GM12878 (cell line): Measurements from ENCODE around the gene PPP2R5C. TPM values are rescaled to one million over a fixed set of nuclear protein-coding genes. Genes with fewer than 3 reads are reported as not detected.
A peak's percentile ranks its signal among the peaks of the same experiment; 100 is the strongest.

Experiments
- ATF7 ChIP-seq: fragments of 450-650 bp; IDR thresholded peaks from 2 replicates; pipeline ENCODE4 v1.6.1; 2016; ENCODE audit warnings: low read depth, mild to moderate bottlenecking
- CEBPB ChIP-seq, 2 experiments: fragments of 150-350 bp in 1 of 2; IDR thresholded peaks; 2 replicates each; pipeline ENCODE4 v1.6.1; 2012 to 2014; ENCODE audit warnings: low read depth in 2 of 2, low read length in 2 of 2, borderline replicate concordance in 1 of 2, inconsistent platforms in 1 of 2
- CREM ChIP-seq: IDR thresholded peaks from 2 replicates; pipeline ENCODE4 v1.6.1; 2014; ENCODE audit warnings: antibody characterized with exemption, low read depth
- EP300 ChIP-seq, 2 experiments: fragments of 150-350 bp in 1 of 2; IDR thresholded peaks; 2 replicates each; pipeline ENCODE4 v1.6.1; 2011 to 2012; ENCODE audit warnings: low read depth in 2 of 2, low read length in 2 of 2, borderline replicate concordance in 1 of 2, improper control_type of control experiment in 1 of 2, inconsistent platforms in 1 of 2; ENCODE audit not compliant: control insufficient read depth in 1 of 2
- HCFC1 ChIP-seq: fragments of 150-350 bp; IDR thresholded peaks from 2 replicates; pipeline ENCODE4 v1.6.1; 2014; ENCODE audit warnings: low read length
- PAX5 ChIP-seq: IDR thresholded peaks from 2 replicates; pipeline ENCODE4 v1.6.1; 2011; ENCODE audit warnings: low read depth, low read length, borderline replicate concordance
- POLR2A ChIP-seq: IDR thresholded peaks from 2 replicates; pipeline ENCODE4 v1.6.1; 2011; ENCODE audit warnings: low read depth, mild to moderate bottlenecking, low read length
- POU2F2 ChIP-seq: IDR thresholded peaks from 3 replicates; pipeline ENCODE4 v1.6.1; 2011; ENCODE audit warnings: low read depth, mild to moderate bottlenecking, low read length, borderline replicate concordance
- RCOR1 ChIP-seq: conservative IDR thresholded peaks from 2 replicates; pipeline ENCODE4 v1.6.1; 2012; ENCODE audit warnings: low read depth, low read length, improper control_type of control experiment
- SMC3 ChIP-seq: IDR thresholded peaks from 2 replicates; pipeline ENCODE4 v1.6.1; 2011; ENCODE audit warnings: low read length, improper control_type of control experiment, borderline replicate concordance
- SP1 ChIP-seq: IDR thresholded peaks from one replicate; pipeline ENCODE4 v1.6.1; 2011; ENCODE audit warnings: low read depth, low read length
- SREBF2 ChIP-seq: IDR thresholded peaks from 2 replicates; pipeline ENCODE4 v1.6.1; 2012; ENCODE audit warnings: mild to moderate bottlenecking, low read length
- YY1 ChIP-seq: IDR thresholded peaks from 2 replicates; pipeline ENCODE4 v1.6.1; 2011; ENCODE audit warnings: low read depth, mild to moderate bottlenecking, low read length
- ZNF384 ChIP-seq: IDR thresholded peaks from 2 replicates; pipeline ENCODE4 v1.6.1; 2012; ENCODE audit warnings: low read depth, mild to moderate bottlenecking, low read length, improper control_type of control experiment, borderline replicate concordance
- polyA plus RNA-seq, 11 experiments: library from polyadenylated mRNA; depleted of rRNA in 4 of 11; unstranded in 6 of 11; stranded (reverse) in 5 of 11; fragments of >200 nt; fragmentation: Nextera tagmentation in 4 of 11; fragmentation: Illumina TruSeq in 1 of 11; extraction: Ambion mirVana in 4 of 11; extraction: Trizol in 1 of 11; gene quantifications; 1 replicate in 1 of 11; 2 replicates in 10 of 11; pipeline versions ENCODE4 v1.2.1 to v1.2.3, GENCODE V29; 2011 to 2016; ENCODE audit warnings: inconsistent platforms in 2 of 11, missing spikeins in 2 of 11, low read depth in 1 of 11
- total RNA-seq, 4 experiments: library from RNA; depleted of rRNA in 3 of 4; stranded (reverse); fragments of >200 nt in 3 of 4; fragmentation: Illumina TruSeq in 1 of 4; extraction: Trizol in 1 of 4; gene quantifications; 2 replicates each; pipeline versions ENCODE4 v1.2.1 to v1.2.3, GENCODE V29; 2013 to 2021
- TF ChIP-seq, protein P1 (sequence below): IDR thresholded peaks from 2 replicates; pipeline ENCODE4 v1.6.1; 2011; ENCODE audit warnings: low read depth, low read length, improper control_type of control experiment, borderline replicate concordance
- TF ChIP-seq, protein P2 (sequence below): fragments of 450-650 bp; IDR thresholded peaks from 2 replicates; pipeline ENCODE4 v1.6.1; 2017; ENCODE audit warnings: mild to moderate bottlenecking
- TF ChIP-seq, protein P3 (sequence below): IDR thresholded peaks from 2 replicates; pipeline ENCODE4 v1.6.1; 2011; ENCODE audit warnings: borderline replicate concordance, low read depth, mild to moderate bottlenecking, moderate library complexity, mixed read lengths, low read length; ENCODE audit not compliant: insufficient read depth; ENCODE audit errors: extremely low read length
- TF ChIP-seq, protein P4 (sequence below): fragments of 450-650 bp; IDR thresholded peaks from 2 replicates; pipeline ENCODE4 v1.6.1; 2018; ENCODE audit warnings: borderline replicate concordance, mild to moderate bottlenecking; ENCODE audit not compliant: partially characterized antibody
- TF ChIP-seq, protein P5 (sequence below): IDR thresholded peaks from 2 replicates; pipeline ENCODE4 v1.6.1; 2011; ENCODE audit warnings: low read depth, mild to moderate bottlenecking, low read length, moderate library complexity, borderline replicate concordance; ENCODE audit errors: extremely low read depth

PPP2R5C gene
- total and polyA plus RNA-seq, 10 of the 15 experiments (the other 5 are each of a cell fraction or from before 2014, with no cell fraction given), result 106 to 199 (median 144) TPM

DNA sequence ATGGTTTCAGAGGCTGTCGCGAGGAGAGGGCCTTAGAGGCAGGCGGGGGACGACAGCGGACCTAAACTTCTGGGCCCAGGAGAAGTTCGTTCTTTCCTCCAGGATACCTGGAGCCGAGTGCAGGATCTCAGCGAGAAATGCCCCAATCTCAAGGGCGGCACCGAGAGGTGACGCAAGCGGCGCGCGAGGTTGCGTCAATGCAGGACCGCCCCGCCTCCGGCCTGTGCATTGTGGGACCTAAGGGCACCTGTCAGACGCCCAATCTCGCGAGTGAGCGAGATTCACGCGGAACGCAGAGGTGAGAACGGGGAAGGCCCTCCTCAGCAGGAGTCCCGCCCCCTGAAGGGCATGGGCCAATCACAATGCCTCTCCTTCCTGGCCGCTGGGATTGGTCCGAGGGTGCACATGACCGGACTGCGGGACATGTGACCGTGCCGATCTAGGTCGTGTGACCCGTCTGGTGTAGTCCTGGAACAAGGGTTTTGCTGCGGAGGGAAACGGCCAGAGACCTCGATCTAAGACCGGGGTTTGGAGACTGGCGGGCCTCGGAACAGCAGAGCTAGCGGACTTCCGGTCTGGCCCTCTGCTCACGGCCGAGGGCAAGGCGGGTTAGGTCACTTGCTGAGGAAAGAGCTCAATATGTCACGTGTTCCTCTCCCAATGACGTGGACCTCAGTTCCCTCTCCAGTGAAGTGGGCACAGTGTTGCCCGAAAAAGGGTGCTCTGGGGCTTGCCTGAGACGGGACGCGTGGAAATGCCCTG is 186.6 kb downstream of the PPP2R5C start (continued):
- TF ChIP-seq POU2F2 (peak; percentile 52; the same call in 2 of the 3 replicates), EP300 (IDR thresholded peaks at IDR 0.05; ENCODE audit: borderline replicate concordance in 1 of 2, control insufficient read depth in 1 of 2, low read depth in 2 of 2, low read length in 2 of 2) (0 out of 4 replicates have a peak, but pooled peaks of 1 of the 2 experiments have one; percentile 32), ATF7 (peak; percentile 86), HCFC1 (peak; percentile 82), CEBPB (IDR thresholded peaks at IDR 0.05; ENCODE audit: borderline replicate concordance in 1 of 2, low read depth in 2 of 2, low read length in 2 of 2) (peak in 1 of 2 experiments; percentile 79; a peak in 1 of 4 replicates), SP1 (peak; percentile 96), SREBF2 (no peak), POLR2A (peak; percentile 91), CREM (peak; percentile 100), PAX5 (0 out of 2 replicates have a peak, but pooled peaks have one; percentile 31), YY1 (peak; percentile 55; the same call in 1 of the 2 replicates), ZNF384 (no peak), RCOR1 (peak; percentile 100), SMC3 (no peak)
- TF ChIP-seq, protein P1, sequence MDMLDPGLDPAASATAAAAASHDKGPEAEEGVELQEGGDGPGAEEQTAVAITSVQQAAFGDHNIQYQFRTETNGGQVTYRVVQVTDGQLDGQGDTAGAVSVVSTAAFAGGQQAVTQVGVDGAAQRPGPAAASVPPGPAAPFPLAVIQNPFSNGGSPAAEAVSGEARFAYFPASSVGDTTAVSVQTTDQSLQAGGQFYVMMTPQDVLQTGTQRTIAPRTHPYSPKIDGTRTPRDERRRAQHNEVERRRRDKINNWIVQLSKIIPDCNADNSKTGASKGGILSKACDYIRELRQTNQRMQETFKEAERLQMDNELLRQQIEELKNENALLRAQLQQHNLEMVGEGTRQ, result peak; percentile 99
- TF ChIP-seq, protein P2, sequence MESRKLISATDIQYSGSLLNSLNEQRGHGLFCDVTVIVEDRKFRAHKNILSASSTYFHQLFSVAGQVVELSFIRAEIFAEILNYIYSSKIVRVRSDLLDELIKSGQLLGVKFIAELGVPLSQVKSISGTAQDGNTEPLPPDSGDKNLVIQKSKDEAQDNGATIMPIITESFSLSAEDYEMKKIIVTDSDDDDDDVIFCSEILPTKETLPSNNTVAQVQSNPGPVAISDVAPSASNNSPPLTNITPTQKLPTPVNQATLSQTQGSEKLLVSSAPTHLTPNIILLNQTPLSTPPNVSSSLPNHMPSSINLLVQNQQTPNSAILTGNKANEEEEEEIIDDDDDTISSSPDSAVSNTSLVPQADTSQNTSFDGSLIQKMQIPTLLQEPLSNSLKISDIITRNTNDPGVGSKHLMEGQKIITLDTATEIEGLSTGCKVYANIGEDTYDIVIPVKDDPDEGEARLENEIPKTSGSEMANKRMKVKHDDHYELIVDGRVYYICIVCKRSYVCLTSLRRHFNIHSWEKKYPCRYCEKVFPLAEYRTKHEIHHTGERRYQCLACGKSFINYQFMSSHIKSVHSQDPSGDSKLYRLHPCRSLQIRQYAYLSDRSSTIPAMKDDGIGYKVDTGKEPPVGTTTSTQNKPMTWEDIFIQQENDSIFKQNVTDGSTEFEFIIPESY, result peak; percentile 57; the same call in 1 of the 2 replicates
- TF ChIP-seq, protein P3, sequence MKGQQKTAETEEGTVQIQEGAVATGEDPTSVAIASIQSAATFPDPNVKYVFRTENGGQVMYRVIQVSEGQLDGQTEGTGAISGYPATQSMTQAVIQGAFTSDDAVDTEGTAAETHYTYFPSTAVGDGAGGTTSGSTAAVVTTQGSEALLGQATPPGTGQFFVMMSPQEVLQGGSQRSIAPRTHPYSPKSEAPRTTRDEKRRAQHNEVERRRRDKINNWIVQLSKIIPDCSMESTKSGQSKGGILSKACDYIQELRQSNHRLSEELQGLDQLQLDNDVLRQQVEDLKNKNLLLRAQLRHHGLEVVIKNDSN, result peak; percentile 98
- TF ChIP-seq, protein P4, sequence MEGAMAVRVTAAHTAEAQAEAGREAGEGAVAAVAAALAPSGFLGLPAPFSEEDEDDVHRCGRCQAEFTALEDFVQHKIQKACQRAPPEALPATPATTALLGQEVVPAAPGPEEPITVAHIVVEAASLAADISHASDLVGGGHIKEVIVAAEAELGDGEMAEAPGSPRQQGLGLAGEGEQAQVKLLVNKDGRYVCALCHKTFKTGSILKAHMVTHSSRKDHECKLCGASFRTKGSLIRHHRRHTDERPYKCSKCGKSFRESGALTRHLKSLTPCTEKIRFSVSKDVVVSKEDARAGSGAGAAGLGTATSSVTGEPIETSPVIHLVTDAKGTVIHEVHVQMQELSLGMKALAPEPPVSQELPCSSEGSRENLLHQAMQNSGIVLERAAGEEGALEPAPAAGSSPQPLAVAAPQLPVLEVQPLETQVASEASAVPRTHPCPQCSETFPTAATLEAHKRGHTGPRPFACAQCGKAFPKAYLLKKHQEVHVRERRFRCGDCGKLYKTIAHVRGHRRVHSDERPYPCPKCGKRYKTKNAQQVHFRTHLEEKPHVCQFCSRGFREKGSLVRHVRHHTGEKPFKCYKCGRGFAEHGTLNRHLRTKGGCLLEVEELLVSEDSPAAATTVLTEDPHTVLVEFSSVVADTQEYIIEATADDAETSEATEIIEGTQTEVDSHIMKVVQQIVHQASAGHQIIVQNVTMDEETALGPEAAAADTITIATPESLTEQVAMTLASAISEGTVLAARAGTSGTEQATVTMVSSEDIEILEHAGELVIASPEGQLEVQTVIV, result peak; percentile 60
- TF ChIP-seq, protein P5, sequence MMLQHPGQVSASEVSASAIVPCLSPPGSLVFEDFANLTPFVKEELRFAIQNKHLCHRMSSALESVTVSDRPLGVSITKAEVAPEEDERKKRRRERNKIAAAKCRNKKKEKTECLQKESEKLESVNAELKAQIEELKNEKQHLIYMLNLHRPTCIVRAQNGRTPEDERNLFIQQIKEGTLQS, result peak; percentile 97
